ENCODE data around the gene MCHR1.

MCHR1 gene

GRCh38 chr22:40635940-40636379 lies 43.3 kb upstream of the MCHR1 start:
- TF ChIP-seq, protein P1, sequence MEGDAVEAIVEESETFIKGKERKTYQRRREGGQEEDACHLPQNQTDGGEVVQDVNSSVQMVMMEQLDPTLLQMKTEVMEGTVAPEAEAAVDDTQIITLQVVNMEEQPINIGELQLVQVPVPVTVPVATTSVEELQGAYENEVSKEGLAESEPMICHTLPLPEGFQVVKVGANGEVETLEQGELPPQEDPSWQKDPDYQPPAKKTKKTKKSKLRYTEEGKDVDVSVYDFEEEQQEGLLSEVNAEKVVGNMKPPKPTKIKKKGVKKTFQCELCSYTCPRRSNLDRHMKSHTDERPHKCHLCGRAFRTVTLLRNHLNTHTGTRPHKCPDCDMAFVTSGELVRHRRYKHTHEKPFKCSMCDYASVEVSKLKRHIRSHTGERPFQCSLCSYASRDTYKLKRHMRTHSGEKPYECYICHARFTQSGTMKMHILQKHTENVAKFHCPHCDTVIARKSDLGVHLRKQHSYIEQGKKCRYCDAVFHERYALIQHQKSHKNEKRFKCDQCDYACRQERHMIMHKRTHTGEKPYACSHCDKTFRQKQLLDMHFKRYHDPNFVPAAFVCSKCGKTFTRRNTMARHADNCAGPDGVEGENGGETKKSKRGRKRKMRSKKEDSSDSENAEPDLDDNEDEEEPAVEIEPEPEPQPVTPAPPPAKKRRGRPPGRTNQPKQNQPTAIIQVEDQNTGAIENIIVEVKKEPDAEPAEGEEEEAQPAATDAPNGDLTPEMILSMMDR (IDR thresholded peaks at IDR 0.05; ENCODE audit: extremely low read depth, insufficient read depth, missing control alignments) = no peak
- DNase-seq (ENCODE audit: low spot score) = no peak
- in situ Hi-C loops (cut with MboI; ENCODE audit: low pct_unique_long_range_greater_than_20kb, low sequenced_read_pairs, unreplicated experiment) = no loop called here

- in situ Hi-C loops (cut with MboI; ENCODE audit: low pct_unique_long_range_greater_than_20kb, low sequenced_read_pairs, unreplicated experiment) = no loop called here
- peak; percentile 94 for DNase-seq (ENCODE audit: low spot score)
- TF ChIP-seq, protein P1 (IDR thresholded peaks at IDR 0.05; ENCODE audit: extremely low read depth, insufficient read depth, missing control alignments) = no peak
Observed at GRCh38 chr22:40636380-40637182, 42.7 kb upstream of the MCHR1 start, which contains the start of gene MRTFA. TSS of gene MRTFA (minus strand) at chr22:40636719.

GRCh38 chr22:40637183-40638150 lies 41.8 kb upstream of the MCHR1 start:
- in situ Hi-C loops (cut with MboI; ENCODE audit: low pct_unique_long_range_greater_than_20kb, low sequenced_read_pairs, unreplicated experiment) = no loop called here
- TF ChIP-seq, protein P1 (IDR thresholded peaks at IDR 0.05; ENCODE audit: extremely low read depth, insufficient read depth, missing control alignments) = no peak
- DNase-seq (ENCODE audit: low spot score) = no peak

DNA sequence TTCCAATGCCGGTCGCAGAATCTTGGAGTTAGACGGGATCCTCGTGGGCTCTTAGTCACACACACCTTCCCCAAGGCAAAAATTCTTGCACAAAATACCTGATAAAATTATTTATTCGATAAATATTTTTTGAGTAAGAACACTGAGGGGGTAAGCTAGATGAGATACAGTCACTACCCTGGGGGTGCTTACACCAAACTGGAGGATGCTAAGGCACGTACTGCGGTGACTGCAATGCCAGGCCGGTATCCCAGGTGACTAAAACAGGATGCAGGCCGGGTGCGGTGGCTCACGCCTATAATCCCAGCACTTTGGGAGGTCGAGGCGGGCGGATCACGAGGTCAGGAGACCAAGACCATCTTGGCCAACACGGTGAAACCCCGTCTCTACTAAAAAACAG lies 41.0 kb upstream of the MCHR1 start:
- in situ Hi-C loops (cut with MboI; ENCODE audit: low pct_unique_long_range_greater_than_20kb, low sequenced_read_pairs, unreplicated experiment) = no loop called here
- no peak for DNase-seq (ENCODE audit: low spot score)
- TF ChIP-seq, protein P1 (IDR thresholded peaks at IDR 0.05; ENCODE audit: extremely low read depth, insufficient read depth, missing control alignments) = no peak

DNA sequence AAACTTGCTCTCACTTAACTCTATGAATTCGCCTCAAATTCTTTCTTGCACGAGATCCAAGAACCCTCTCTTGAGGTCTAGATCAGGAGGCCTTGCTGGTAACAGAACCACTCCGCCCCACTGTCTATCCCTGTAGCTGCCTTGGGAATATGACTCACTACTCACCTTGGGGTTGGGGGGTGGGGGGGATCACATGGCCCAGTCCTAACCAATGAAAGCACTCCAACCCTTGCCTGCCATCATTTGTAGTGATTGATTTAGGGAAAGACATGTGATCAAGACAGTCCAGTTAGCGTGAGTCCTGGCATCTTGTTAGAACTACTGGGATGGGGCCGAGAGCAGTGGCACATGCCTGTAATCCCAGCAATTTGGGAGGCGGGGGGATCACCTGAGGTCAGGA lies 38.0 kb upstream of the MCHR1 start:
- in situ Hi-C loops (cut with MboI; ENCODE audit: low pct_unique_long_range_greater_than_20kb, low sequenced_read_pairs, unreplicated experiment) = loop anchor here (5.0 to 10.0 kb wide), 2 partner anchors 114 to 206 kb away; no protein-coding TSS in a partner anchor
- DNase-seq (ENCODE audit: low spot score) = no peak
- TF ChIP-seq, protein P1 (IDR thresholded peaks at IDR 0.05; ENCODE audit: extremely low read depth, insufficient read depth, missing control alignments) = no peak

GRCh38 chr22:40642316-40642715 lies 37.0 kb upstream of the MCHR1 start:
- TF ChIP-seq, protein P1 (IDR thresholded peaks at IDR 0.05; ENCODE audit: extremely low read depth, insufficient read depth, missing control alignments) = no peak
- in situ Hi-C loops (cut with MboI; ENCODE audit: low pct_unique_long_range_greater_than_20kb, low sequenced_read_pairs, unreplicated experiment) = loop anchor here (5.0 to 10.0 kb wide), 2 partner anchors 115 to 208 kb away; no protein-coding TSS in a partner anchor
- no peak for DNase-seq (ENCODE audit: low spot score)
